Naive thymus-derived CD4-positive, alpha-beta T cell (primary cell): Measurements from ENCODE around the gene SLC6A6. TPM values are rescaled to one million over a fixed set of nuclear protein-coding genes. Genes with fewer than 3 reads are reported as not detected.

Experiments
- ATAC-seq: fragments of 150-1000 bp; cut with Tn5 transposase; 2 replicates; pipeline ENCODE4 v1.10.0; 2021; ENCODE audit warnings: mild to moderate bottlenecking, moderate library complexity
- CTCF ChIA-PET: fragments of 350-600 bp; sonication (Branson Sonifier 250); formaldehyde crosslinking; loops from one replicate; lab custom pipeline; 2021; ENCODE audit warnings: antibody characterized with exemption; lab: Charles Lee
- POLR2A ChIA-PET: fragments of 350-600 bp; sonication (Branson Sonifier 250); formaldehyde crosslinking; loops from one replicate; lab custom pipeline; 2021; ENCODE audit warnings: antibody characterized with exemption, inconsistent platforms; lab: Charles Lee
- DNase-seq, 9 donors: peaks; one replicate each; pipeline versions ENCODE4 v3.0.0 to v3.0.0-alpha.2; 2020 to 2022; ENCODE audit warnings: mixed read lengths in 1 of 9
- H3K27ac ChIP-seq: one replicate; pipeline ENCODE4 v1.7.0; 2013; ENCODE audit warnings: mild to moderate bottlenecking, low read depth, low read length, moderate library complexity
- H3K27me3 ChIP-seq, 2 donors: one replicate each; pipeline ENCODE4 v1.7.0; 2013; ENCODE audit warnings: low read length in 2 of 2, mild to moderate bottlenecking in 2 of 2, moderate library complexity in 2 of 2; ENCODE audit not compliant: control insufficient read depth in 2 of 2, insufficient read depth in 2 of 2
- H3K36me3 ChIP-seq, 3 experiments: 1 replicate in 2 of 3; 2 replicates in 1 of 3; pipeline ENCODE4 v1.7.0; 2013; ENCODE audit warnings: low read length in 3 of 3, mild to moderate bottlenecking in 3 of 3, moderate library complexity in 1 of 3; ENCODE audit not compliant: insufficient read depth in 3 of 3, control insufficient read depth in 2 of 3
- H3K4me1 ChIP-seq, 2 donors: one replicate each; pipeline ENCODE4 v1.7.0; 2013; ENCODE audit warnings: low read length in 2 of 2, mild to moderate bottlenecking in 2 of 2, moderate library complexity in 1 of 2; ENCODE audit not compliant: control insufficient read depth in 2 of 2, insufficient read depth in 2 of 2
- H3K4me3 ChIP-seq: 2 replicates; pipeline ENCODE4 v1.7.0; 2013; ENCODE audit warnings: mild to moderate bottlenecking, low read length
- H3K9me3 ChIP-seq, 3 experiments: 1 replicate in 2 of 3; 2 replicates in 1 of 3; pipeline ENCODE4 v1.7.0; 2013; ENCODE audit warnings: low read length in 3 of 3; ENCODE audit not compliant: control insufficient read depth in 2 of 3
- H3K27ac Mint-ChIP-seq, 9 donors: one replicate each; pipeline ENCODE4 v1.8.0; 2020 to 2022; ENCODE audit warnings: mixed read lengths in 9 of 9, mild to moderate bottlenecking in 8 of 9, moderate library complexity in 5 of 9, inconsistent platforms in 2 of 9
- H3K27me3 Mint-ChIP-seq, 5 donors: one replicate each; pipeline ENCODE4 v1.8.0; 2021 to 2022; ENCODE audit warnings: mixed read lengths in 5 of 5, mild to moderate bottlenecking in 1 of 5
- H3K36me3 Mint-ChIP-seq, 5 donors: one replicate each; pipeline ENCODE4 v1.8.0; 2020 to 2022; ENCODE audit warnings: mixed read lengths in 5 of 5, mild to moderate bottlenecking in 3 of 5, inconsistent platforms in 1 of 5
- H3K4me1 Mint-ChIP-seq, 7 donors: one replicate each; pipeline ENCODE4 v1.8.0; 2020 to 2022; ENCODE audit warnings: mixed read lengths in 7 of 7, mild to moderate bottlenecking in 3 of 7, inconsistent platforms in 1 of 7
- H3K4me3 Mint-ChIP-seq, 10 donors: one replicate each; pipeline ENCODE4 v1.8.0; 2020 to 2022; ENCODE audit warnings: mild to moderate bottlenecking in 10 of 10, mixed read lengths in 10 of 10, moderate library complexity in 6 of 10, inconsistent platforms in 2 of 10
- H3K9me3 Mint-ChIP-seq, 11 donors: one replicate each; pipeline ENCODE4 v1.8.0; 2020 to 2022; ENCODE audit warnings: mixed read lengths in 11 of 11, mild to moderate bottlenecking in 4 of 11, inconsistent platforms in 1 of 11, moderate library complexity in 1 of 11
- intact Hi-C, 2 donors: fragments of 100-400 bp; cut with micrococcal nuclease; formaldehyde crosslinking; loops; one replicate each; pipeline ENCODE4 v1.15.1; 2023
- polyA plus RNA-seq, 2 donors: library from polyadenylated mRNA; unstranded; fragments of 300-500 nt; fragmentation: Illumina TruSeq; gene quantifications; one replicate each; pipeline ENCODE4 v1.2.3, GENCODE V29; 2021
- total RNA-seq, 6 experiments: library from RNA in 5 of 6; stranded (reverse) in 5 of 6; gene quantifications; 1 replicate in 5 of 6; 2 replicates in 1 of 6; pipeline ENCODE4 v1.2.3 and lab custom pipeline; 2021 to 2026

The SLC6A6 gene
- total and polyA plus RNA-seq, 7 experiments from 2014 or later = 3.0 to 87.5 (median 35.2) TPM

GRCh38 chr3:14518893-14519292 lies 116.5 kb downstream of the SLC6A6 start:
- no peaks in the 10 kb centered on the region for H3K9me3 Mint-ChIP-seq
- DNase-seq = no peak
- no peak overlapping the region for H3K4me3 Mint-ChIP-seq
- H3K9me3 ChIP-seq = no peaks in the 10 kb centered on the region
- no peak for ATAC-seq
- no peaks in the 10 kb centered on the region for H3K4me1 Mint-ChIP-seq
- intact Hi-C loops = no loop called here
- no peaks in the 10 kb centered on the region for H3K4me1 ChIP-seq
- H3K27ac ChIP-seq = no peak overlapping the region
- H3K27ac Mint-ChIP-seq = no peak overlapping the region
- no peaks in the 10 kb centered on the region for H3K36me3 Mint-ChIP-seq
- H3K36me3 ChIP-seq = no peaks in the 10 kb centered on the region
- no peak overlapping the region for H3K4me3 ChIP-seq
- no peaks in the 10 kb centered on the region for H3K27me3 ChIP-seq
- CTCF ChIA-PET = interaction anchor here (1.7 kb wide), 1 partner anchor 10 kb away, joined by 5 read pairs; no protein-coding TSS in a partner anchor
- H3K27me3 Mint-ChIP-seq = peaks cover 0 to 13% (median 0%) of the 10 kb centered on the region in 5 donors
- POLR2A ChIA-PET = no interaction called here

GRCh38 chr3:14519406-14519805 lies 117.0 kb downstream of the SLC6A6 start:
- ATAC-seq = no peak
- H3K36me3 Mint-ChIP-seq = no peaks in the 10 kb centered on the region
- CTCF ChIA-PET = interaction anchor here (1.7 kb wide), 1 partner anchor 11 kb away, joined by 5 read pairs; no protein-coding TSS in a partner anchor

GRCh38 chr3:14520149-14520548 lies 117.7 kb downstream of the SLC6A6 start:
- H3K9me3 Mint-ChIP-seq = no peaks in the 10 kb centered on the region
- ATAC-seq = no peak
- no peaks in the 10 kb centered on the region for H3K4me1 Mint-ChIP-seq
- Histone ChIP-seq H3K36me3 (no peaks in the 10 kb centered on the region), H3K27me3 (no peaks in the 10 kb centered on the region), H3K4me3 (no peak overlapping the region), H3K9me3 (no peaks in the 10 kb centered on the region), H3K4me1 (no peaks in the 10 kb centered on the region), H3K27ac (no peak overlapping the region)
- H3K27me3 Mint-ChIP-seq = peaks cover 0 to 13% (median 0%) of the 10 kb centered on the region in 5 donors
- H3K27ac Mint-ChIP-seq = no peak overlapping the region
- H3K36me3 Mint-ChIP-seq = no peaks in the 10 kb centered on the region
- intact Hi-C loops = no loop called here
- no peak for DNase-seq
- ChIA-PET CTCF (no interaction called here), POLR2A (no interaction called here)
- H3K4me3 Mint-ChIP-seq = no peak overlapping the region

More at GRCh38 chr3:14519406-14519805, 117.0 kb downstream of the SLC6A6 start:
- H3K9me3 ChIP-seq = no peaks in the 10 kb centered on the region
- H3K36me3 ChIP-seq = no peaks in the 10 kb centered on the region
- peaks cover 0 to 13% (median 0%) of the 10 kb centered on the region in 5 donors for H3K27me3 Mint-ChIP-seq
- no peaks in the 10 kb centered on the region for H3K4me1 ChIP-seq
- no peak overlapping the region for H3K27ac Mint-ChIP-seq
- DNase-seq = no peak
- POLR2A ChIA-PET = no interaction called here
- no peak overlapping the region for H3K4me3 Mint-ChIP-seq
- no peaks in the 10 kb centered on the region for H3K27me3 ChIP-seq
- intact Hi-C loops = no loop called here
- H3K27ac ChIP-seq = no peak overlapping the region
- H3K9me3 Mint-ChIP-seq = no peaks in the 10 kb centered on the region
- no peak overlapping the region for H3K4me3 ChIP-seq
- no peaks in the 10 kb centered on the region for H3K4me1 Mint-ChIP-seq

GRCh38 chr3:14520967-14521366 lies 118.6 kb downstream of the SLC6A6 start:
- peaks cover 0 to 13% (median 0%) of the 10 kb centered on the region in 5 donors for H3K27me3 Mint-ChIP-seq
- CTCF ChIA-PET = no interaction called here
- no peaks in the 10 kb centered on the region for H3K4me1 Mint-ChIP-seq
- no peaks in the 10 kb centered on the region for H3K27me3 ChIP-seq
- DNase-seq = no peak
- H3K36me3 ChIP-seq = no peaks in the 10 kb centered on the region
- POLR2A ChIA-PET = no interaction called here
- intact Hi-C loops = no loop called here
- H3K9me3 ChIP-seq = no peaks in the 10 kb centered on the region
- no peaks in the 10 kb centered on the region for H3K4me1 ChIP-seq
- H3K27ac Mint-ChIP-seq = no peak overlapping the region
- no peak overlapping the region for H3K27ac ChIP-seq
- H3K4me3 Mint-ChIP-seq = no peak overlapping the region
- no peak overlapping the region for H3K4me3 ChIP-seq
- H3K9me3 Mint-ChIP-seq = no peaks in the 10 kb centered on the region
- no peak for ATAC-seq
- no peaks in the 10 kb centered on the region for H3K36me3 Mint-ChIP-seq

GRCh38 chr3:14521611-14522010 lies 119.2 kb downstream of the SLC6A6 start:
- ATAC-seq (no peak), DNase-seq (no peak)
- ChIA-PET CTCF (no interaction called here), POLR2A (no interaction called here)
- H3K4me3 ChIP-seq = no peak overlapping the region
- Mint-ChIP-seq H3K4me3 (no peak overlapping the region), H3K4me1 (no peaks in the 10 kb centered on the region), H3K27me3 (peaks cover 0 to 13% (median 0%) of the 10 kb centered on the region in 5 donors), H3K27ac (no peak overlapping the region), H3K36me3 (no peaks in the 10 kb centered on the region), H3K9me3 (no peaks in the 10 kb centered on the region)
- intact Hi-C loops = no loop called here
- H3K27ac ChIP-seq = no peak overlapping the region
- H3K36me3 ChIP-seq = no peaks in the 10 kb centered on the region
- no peaks in the 10 kb centered on the region for H3K9me3 ChIP-seq
- H3K27me3 ChIP-seq = no peaks in the 10 kb centered on the region
- no peaks in the 10 kb centered on the region for H3K4me1 ChIP-seq

GRCh38 chr3:14522129-14522691 lies 119.8 kb downstream of the SLC6A6 start:
- Mint-ChIP-seq H3K36me3 (no peaks in the 10 kb centered on the region), H3K9me3 (no peaks in the 10 kb centered on the region), H3K4me3 (no peak overlapping the region), H3K27me3 (peaks cover 0 to 15% (median 3%) of the 10 kb centered on the region in 5 donors), H3K4me1 (no peaks in the 10 kb centered on the region), H3K27ac (no peak overlapping the region)
- ATAC-seq (no peak), DNase-seq (no peak)
- intact Hi-C loops = no loop called here
- Histone ChIP-seq H3K9me3 (no peaks in the 10 kb centered on the region), H3K27me3 (no peaks in the 10 kb centered on the region), H3K36me3 (no peaks in the 10 kb centered on the region), H3K4me1 (no peaks in the 10 kb centered on the region), H3K27ac (no peak overlapping the region), H3K4me3 (no peak overlapping the region)
- CTCF ChIA-PET = no interaction called here
- POLR2A ChIA-PET = no interaction called here

GRCh38 chr3:14522768-14523167 lies 120.4 kb downstream of the SLC6A6 start:
- no peak for ATAC-seq
- POLR2A ChIA-PET = no interaction called here
- Histone ChIP-seq H3K4me3 (no peak overlapping the region), H3K27ac (no peak overlapping the region), H3K27me3 (no peaks in the 10 kb centered on the region), H3K9me3 (no peaks in the 10 kb centered on the region), H3K36me3 (no peaks in the 10 kb centered on the region), H3K4me1 (no peaks in the 10 kb centered on the region)
- Mint-ChIP-seq H3K4me1 (no peaks in the 10 kb centered on the region), H3K36me3 (no peaks in the 10 kb centered on the region), H3K4me3 (no peak overlapping the region), H3K9me3 (no peaks in the 10 kb centered on the region), H3K27me3 (peaks cover 0 to 18% (median 3%) of the 10 kb centered on the region in 5 donors), H3K27ac (no peak overlapping the region)
- no peak for DNase-seq
- CTCF ChIA-PET = no interaction called here
- intact Hi-C loops = no loop called here
